HCT116 (cell line): ENCODE results near the gene GPT2. TPM values are rescaled to one million over a fixed set of nuclear protein-coding genes. Genes with fewer than 3 reads are reported as not detected.

Source experiments
- ATAC-seq: fragments of 200-7000 bp; cut with Tn5 transposase; 2 replicates; pipeline ENCODE4 v1.9.1; 2020; ENCODE audit warnings: mild to moderate bottlenecking, moderate library complexity
- BruUV-seq: library from RNA; stranded (reverse); fragments of 400-500 nt; replicated peaks from 2 replicates; lab custom pipeline; 2021; lab: Mats Ljungman, UMichigan
- CTCF ChIA-PET: fragments of 300-600 bp; sonication (Branson Sonifier 250); formaldehyde crosslinking; loops from one replicate; lab custom pipeline; 2021; ENCODE audit warnings: antibody characterized with exemption; lab: Charles Lee
- POLR2A ChIA-PET: fragments of 300-600, 350-600 bp; sonication (Branson Sonifier 250); formaldehyde crosslinking; loops from one replicate; lab custom pipeline; 2021; ENCODE audit warnings: antibody characterized with exemption; lab: Charles Lee
- RAD21 ChIA-PET, 2 experiments: fragments of 300-600 bp; sonication (Branson Sonifier 250); formaldehyde crosslinking; loops; one replicate each; lab custom pipeline; 2023; ENCODE audit warnings: low total read pairs in 2 of 2; ENCODE audit not compliant: uncharacterized antibody in 2 of 2, unreplicated experiment in 2 of 2, low non-redundant PET in 1 of 2; lab: Charles Lee
- DNase-seq: peaks from one replicate; pipeline ENCODE4 v3.0.0-alpha.2; 2010; ENCODE audit warnings: low read depth, low spot score
- H2AFZ ChIP-seq: fragments of 200-600 bp; shearing (Covaris generic), sonication (generic); 2 replicates; pipeline ENCODE4 v1.6.1; 2017; ENCODE audit warnings: low read depth, mixed run types, mixed read lengths, antibody characterized with exemption, low read length; ENCODE audit not compliant: poor library complexity, severe bottlenecking
- H3K27ac ChIP-seq: 2 replicates; pipeline ENCODE4 v1.5.1; 2012; ENCODE audit warnings: low read depth, low read length
- H3K27me3 ChIP-seq: fragments of 200-600 bp; sonication (generic); 2 replicates; pipeline ENCODE4 v1.6.1; 2016; ENCODE audit warnings: mixed run types, low read length, mixed read lengths; ENCODE audit not compliant: insufficient read depth
- H3K36me3 ChIP-seq, 2 experiments: fragments of 200-500 bp in 1 of 2; fragments of 200-600 bp in 1 of 2; sonication (Bioruptor generic) in 1 of 2; sonication (generic) in 1 of 2; 2 replicates each; pipeline versions ENCODE4 v1.5.1 to v1.6.1; 2014 to 2016; ENCODE audit warnings: low read length in 2 of 2, inconsistent platforms in 1 of 2, mixed read lengths in 1 of 2, mixed run types in 1 of 2; ENCODE audit not compliant: insufficient read depth in 2 of 2, control insufficient read depth in 1 of 2
- H3K4me1 ChIP-seq, 2 experiments: fragments of 200-600 bp in 1 of 2; sonication (generic) in 1 of 2; 2 replicates each; pipeline versions ENCODE4 v1.5.1 to v1.6.1; 2012 to 2017; ENCODE audit warnings: low read length in 2 of 2, inconsistent platforms in 1 of 2, mild to moderate bottlenecking in 1 of 2, mixed read lengths in 1 of 2, mixed run types in 1 of 2, moderate library complexity in 1 of 2; ENCODE audit not compliant: insufficient read depth in 2 of 2, control insufficient read depth in 1 of 2
- H3K4me2 ChIP-seq: fragments of 200-600 bp; sonication (generic); 2 replicates; pipeline ENCODE4 v1.6.1; 2017; ENCODE audit warnings: mixed run types, low read length, mixed read lengths
- H3K4me3 ChIP-seq, 2 experiments: fragments of 200-600 bp in 1 of 2; sonication (generic) in 1 of 2; replicated peaks in 1 of 2; 2 replicates each; pipeline ENCODE4 v1.5.1; 2011 to 2016; ENCODE audit warnings: low read length in 2 of 2, control low read depth in 1 of 2, low read depth in 1 of 2, mild to moderate bottlenecking in 1 of 2, mixed read lengths in 1 of 2, mixed run types in 1 of 2
- H3K79me2 ChIP-seq: fragments of 200-600 bp; sonication (generic); 2 replicates; pipeline ENCODE4 v1.6.1; 2017; ENCODE audit warnings: mild to moderate bottlenecking, mixed run types, low read length, moderate library complexity, mixed read lengths; ENCODE audit not compliant: insufficient read depth
- H3K9ac ChIP-seq: fragments of 200-600 bp; sonication (generic); 2 replicates; pipeline ENCODE4 v1.6.1; 2016; ENCODE audit warnings: low read length, mixed read lengths
- H3K9me2 ChIP-seq: fragments of 200-600 bp; sonication (generic), shearing (Covaris generic); 2 replicates; pipeline ENCODE4 v1.6.1; 2017; ENCODE audit warnings: mixed run types, mild to moderate bottlenecking, moderate library complexity; ENCODE audit not compliant: insufficient read depth
- H3K9me3 ChIP-seq, 2 experiments: fragments of 200-500 bp in 1 of 2; fragments of 200-600 bp in 1 of 2; sonication (Bioruptor generic) in 1 of 2; sonication (generic) in 1 of 2; 2 replicates each; pipeline ENCODE4 v1.6.1; 2014 to 2017; ENCODE audit warnings: low read length in 2 of 2, mixed read lengths in 2 of 2, inconsistent platforms in 1 of 2, low read depth in 1 of 2, mild to moderate bottlenecking in 1 of 2, mixed run types in 1 of 2, moderate library complexity in 1 of 2; ENCODE audit not compliant: control insufficient read depth in 1 of 2, insufficient read depth in 1 of 2
- H4K20me1 ChIP-seq: fragments of 200-600 bp; sonication (generic), shearing (Covaris generic); 2 replicates; pipeline ENCODE4 v1.6.1; 2017; ENCODE audit warnings: mixed run types, mild to moderate bottlenecking, moderate library complexity; ENCODE audit not compliant: insufficient read depth
- CEBPB ChIP-seq: IDR thresholded peaks from 2 replicates; pipeline ENCODE4 v1.6.1; 2012; ENCODE audit warnings: low read depth
- EGR1 ChIP-seq: IDR thresholded peaks from 2 replicates; pipeline ENCODE4 v1.6.1; 2012; ENCODE audit warnings: low read depth
- EZH2 ChIP-seq: fragments of 200-600 bp; sonication (generic); IDR thresholded peaks from 2 replicates; pipeline ENCODE4 v1.6.1; 2017; ENCODE audit warnings: antibody characterized with exemption, mixed run types
- EZH2phosphoT487 ChIP-seq: fragments of 200-600 bp; IDR thresholded peaks from 2 replicates; pipeline ENCODE4 v1.6.1; 2018; ENCODE audit warnings: antibody characterized with exemption, borderline replicate concordance
- POLR2AphosphoS5 ChIP-seq: IDR thresholded peaks from 2 replicates; pipeline ENCODE4 v1.6.1; 2011; ENCODE audit warnings: mild to moderate bottlenecking, low read depth, low read length, moderate library complexity
- SIN3A ChIP-seq: IDR thresholded peaks from 2 replicates; pipeline ENCODE4 v1.6.1; 2012; ENCODE audit warnings: low read depth
- SP1 ChIP-seq: IDR thresholded peaks from 2 replicates; pipeline ENCODE4 v1.6.1; 2012; ENCODE audit warnings: low read depth
- YY1 ChIP-seq: IDR thresholded peaks from 2 replicates; pipeline ENCODE4 v1.6.1; 2011; ENCODE audit warnings: low read length, low read depth, moderate library complexity, mild to moderate bottlenecking; ENCODE audit not compliant: insufficient replicate concordance; ENCODE audit errors: extremely low read depth
- ZFX ChIP-seq: fragments of 450-650 bp; IDR thresholded peaks from 2 replicates; pipeline ENCODE4 v1.6.1; 2017
- ZNF274 ChIP-seq: fragments of 200-500 bp; sonication (Bioruptor generic); IDR thresholded peaks from 2 replicates; pipeline ENCODE4 v1.6.1; 2014; ENCODE audit warnings: mild to moderate bottlenecking, low read depth, low read length, inconsistent platforms
- intact Hi-C: fragments of 100-400 bp; cut with micrococcal nuclease; formaldehyde crosslinking; loops from 2 replicates; pipeline ENCODE4 v1.10.0; 2022
- total RNA-seq: library from RNA; stranded (reverse); gene quantifications from one replicate; pipeline ENCODE4 v1.2.1, GENCODE V29; 2021; ENCODE audit not compliant: unreplicated experiment
- TF ChIP-seq, protein P1 (sequence below): IDR thresholded peaks from 2 replicates; pipeline ENCODE4 v1.6.1; 2012; ENCODE audit warnings: low read depth
- TF ChIP-seq, protein P2 (sequence below): IDR thresholded peaks from 2 replicates; pipeline ENCODE4 v1.6.1; 2011; ENCODE audit warnings: mild to moderate bottlenecking, low read length, moderate library complexity; ENCODE audit not compliant: insufficient replicate concordance; ENCODE audit errors: extremely low read depth
- TF ChIP-seq, protein P3 (sequence below): IDR thresholded peaks from 2 replicates; pipeline ENCODE4 v1.6.1; 2012

Gene GPT2
- total RNA-seq, 1 experiment from 2014 or later: 50.6 TPM

DNA sequence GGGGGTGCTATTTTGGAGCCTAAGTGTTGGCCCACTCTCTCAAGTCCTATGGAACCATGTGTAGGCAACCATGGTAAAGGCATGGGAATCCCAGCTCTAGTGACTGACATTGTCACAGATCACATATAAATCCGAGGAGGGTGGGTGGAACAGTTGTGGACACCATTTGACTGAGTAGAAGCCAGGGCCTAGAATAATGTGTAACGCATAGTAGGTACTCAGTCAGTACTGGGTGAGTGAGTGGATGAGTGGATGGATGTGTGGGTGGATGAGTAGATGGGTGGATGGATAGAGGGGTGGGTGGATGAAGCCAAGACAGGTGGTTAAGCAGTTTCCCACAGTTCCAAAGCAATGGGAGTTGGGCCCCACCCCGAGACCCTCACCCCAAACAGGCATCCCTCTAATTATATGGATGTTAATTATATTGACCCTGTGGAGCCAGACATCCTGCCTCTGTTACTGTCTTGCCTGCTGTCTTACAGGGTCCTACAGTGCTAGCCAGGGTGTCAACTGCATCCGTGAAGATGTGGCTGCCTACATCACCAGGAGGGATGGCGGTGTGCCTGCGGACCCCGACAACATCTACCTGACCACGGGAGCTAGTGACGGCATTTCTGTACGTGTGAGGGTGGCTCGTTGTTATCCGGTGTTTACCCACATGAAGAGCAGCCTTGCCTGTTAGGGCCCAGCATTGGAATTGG lies 22.3 kb downstream of the GPT2 start:
- no TSS peak for BruUV-seq
- intact Hi-C loops: no loop called here
- H3K4me2 ChIP-seq: no peak overlapping the region
- POLR2A ChIA-PET: no interaction called here
- H3K4me1 ChIP-seq: no peaks in the 10 kb centered on the region
- H3K9ac ChIP-seq: no peak overlapping the region
- CTCF ChIA-PET: interaction anchor here (0.9 to 4.3 kb wide), 3 partner anchors 53 to 233 kb away, joined by 3 to 62 read pairs (median 3); no protein-coding TSS in a partner anchor
- no peaks in the 10 kb centered on the region for H3K9me3 ChIP-seq
- no peaks in the 10 kb centered on the region for H3K9me2 ChIP-seq
- no peaks in the 10 kb centered on the region for H3K27me3 ChIP-seq
- no peak for ATAC-seq
- H3K36me3 ChIP-seq: peaks cover 0 to 11% of the 10 kb centered on the region in 2 experiments; a peak in 2 of 4 replicates
- H2AFZ ChIP-seq: no peak overlapping the region
- H3K4me3 ChIP-seq: no peak overlapping the region
- H3K27ac ChIP-seq: no peak overlapping the region
- H3K79me2 ChIP-seq: no peaks in the 10 kb centered on the region
- no peaks in the 10 kb centered on the region for H4K20me1 ChIP-seq
- DNase-seq: no peak
- RAD21 ChIA-PET: no interaction called here
- TF ChIP-seq EZH2: no peak
- no peak for TF ChIP-seq ZNF274
- TF ChIP-seq ZFX: no peak
- TF ChIP-seq, protein P1, sequence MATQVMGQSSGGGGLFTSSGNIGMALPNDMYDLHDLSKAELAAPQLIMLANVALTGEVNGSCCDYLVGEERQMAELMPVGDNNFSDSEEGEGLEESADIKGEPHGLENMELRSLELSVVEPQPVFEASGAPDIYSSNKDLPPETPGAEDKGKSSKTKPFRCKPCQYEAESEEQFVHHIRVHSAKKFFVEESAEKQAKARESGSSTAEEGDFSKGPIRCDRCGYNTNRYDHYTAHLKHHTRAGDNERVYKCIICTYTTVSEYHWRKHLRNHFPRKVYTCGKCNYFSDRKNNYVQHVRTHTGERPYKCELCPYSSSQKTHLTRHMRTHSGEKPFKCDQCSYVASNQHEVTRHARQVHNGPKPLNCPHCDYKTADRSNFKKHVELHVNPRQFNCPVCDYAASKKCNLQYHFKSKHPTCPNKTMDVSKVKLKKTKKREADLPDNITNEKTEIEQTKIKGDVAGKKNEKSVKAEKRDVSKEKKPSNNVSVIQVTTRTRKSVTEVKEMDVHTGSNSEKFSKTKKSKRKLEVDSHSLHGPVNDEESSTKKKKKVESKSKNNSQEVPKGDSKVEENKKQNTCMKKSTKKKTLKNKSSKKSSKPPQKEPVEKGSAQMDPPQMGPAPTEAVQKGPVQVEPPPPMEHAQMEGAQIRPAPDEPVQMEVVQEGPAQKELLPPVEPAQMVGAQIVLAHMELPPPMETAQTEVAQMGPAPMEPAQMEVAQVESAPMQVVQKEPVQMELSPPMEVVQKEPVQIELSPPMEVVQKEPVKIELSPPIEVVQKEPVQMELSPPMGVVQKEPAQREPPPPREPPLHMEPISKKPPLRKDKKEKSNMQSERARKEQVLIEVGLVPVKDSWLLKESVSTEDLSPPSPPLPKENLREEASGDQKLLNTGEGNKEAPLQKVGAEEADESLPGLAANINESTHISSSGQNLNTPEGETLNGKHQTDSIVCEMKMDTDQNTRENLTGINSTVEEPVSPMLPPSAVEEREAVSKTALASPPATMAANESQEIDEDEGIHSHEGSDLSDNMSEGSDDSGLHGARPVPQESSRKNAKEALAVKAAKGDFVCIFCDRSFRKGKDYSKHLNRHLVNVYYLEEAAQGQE: no peak
- TF ChIP-seq SIN3A: no peak
- TF ChIP-seq SP1: no peak
- no peak for TF ChIP-seq POLR2AphosphoS5
- TF ChIP-seq CEBPB: no peak
- TF ChIP-seq, protein P2, sequence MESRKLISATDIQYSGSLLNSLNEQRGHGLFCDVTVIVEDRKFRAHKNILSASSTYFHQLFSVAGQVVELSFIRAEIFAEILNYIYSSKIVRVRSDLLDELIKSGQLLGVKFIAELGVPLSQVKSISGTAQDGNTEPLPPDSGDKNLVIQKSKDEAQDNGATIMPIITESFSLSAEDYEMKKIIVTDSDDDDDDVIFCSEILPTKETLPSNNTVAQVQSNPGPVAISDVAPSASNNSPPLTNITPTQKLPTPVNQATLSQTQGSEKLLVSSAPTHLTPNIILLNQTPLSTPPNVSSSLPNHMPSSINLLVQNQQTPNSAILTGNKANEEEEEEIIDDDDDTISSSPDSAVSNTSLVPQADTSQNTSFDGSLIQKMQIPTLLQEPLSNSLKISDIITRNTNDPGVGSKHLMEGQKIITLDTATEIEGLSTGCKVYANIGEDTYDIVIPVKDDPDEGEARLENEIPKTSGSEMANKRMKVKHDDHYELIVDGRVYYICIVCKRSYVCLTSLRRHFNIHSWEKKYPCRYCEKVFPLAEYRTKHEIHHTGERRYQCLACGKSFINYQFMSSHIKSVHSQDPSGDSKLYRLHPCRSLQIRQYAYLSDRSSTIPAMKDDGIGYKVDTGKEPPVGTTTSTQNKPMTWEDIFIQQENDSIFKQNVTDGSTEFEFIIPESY: no peak
- TF ChIP-seq, protein P3, sequence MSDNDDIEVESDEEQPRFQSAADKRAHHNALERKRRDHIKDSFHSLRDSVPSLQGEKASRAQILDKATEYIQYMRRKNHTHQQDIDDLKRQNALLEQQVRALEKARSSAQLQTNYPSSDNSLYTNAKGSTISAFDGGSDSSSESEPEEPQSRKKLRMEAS: no peak
- no peak for TF ChIP-seq EZH2phosphoT487
- no peak for TF ChIP-seq YY1
- TF ChIP-seq EGR1: no peak
- TF ChIP-seq, all 23 proteins: peak for 0
